MCF 10A (cell line): ENCODE measurements around the gene EPB41L1. TPM values are rescaled to one million over a fixed set of nuclear protein-coding genes. Genes with fewer than 3 reads are reported as not detected.

Experiments
- BruUV-seq: library from RNA; stranded (reverse); fragments of 400-500 nt; replicated peaks from 2 replicates; lab custom pipeline; 2021; lab: Mats Ljungman, UMichigan
- CTCF ChIA-PET: fragments of 300-600 bp; sonication (Branson Sonifier 250); formaldehyde crosslinking; extraction: SDS; loops from one replicate; lab custom pipeline; 2021; ENCODE audit warnings: antibody characterized with exemption, inconsistent platforms; lab: Yijun Ruan, JAX
- POLR2A ChIA-PET: fragments of 300-600, 350-650 bp; sonication (Branson Sonifier 250); formaldehyde crosslinking; extraction: SDS; loops from one replicate; lab custom pipeline; 2020; ENCODE audit warnings: antibody characterized with exemption, inconsistent platforms; lab: Yijun Ruan, JAX
- DNase-seq: peaks from one replicate; pipeline ENCODE4 v3.0.0-alpha.2; 2018; ENCODE audit not compliant: unreplicated experiment
- H3K27ac Mint-ChIP-seq: one replicate; pipeline ENCODE4 v1.8.0; 2022; ENCODE audit warnings: mild to moderate bottlenecking, low read depth, mixed read lengths; ENCODE audit not compliant: unreplicated experiment
- H3K27me3 Mint-ChIP-seq: one replicate; pipeline ENCODE4 v1.8.0; 2022; ENCODE audit warnings: mixed read lengths; ENCODE audit not compliant: insufficient read depth, unreplicated experiment
- H3K36me3 Mint-ChIP-seq: one replicate; pipeline ENCODE4 v1.8.0; 2022; ENCODE audit warnings: mild to moderate bottlenecking, moderate library complexity, mixed read lengths; ENCODE audit not compliant: insufficient read depth, unreplicated experiment
- H3K4me1 Mint-ChIP-seq: one replicate; pipeline ENCODE4 v1.8.0; 2022; ENCODE audit warnings: mixed read lengths; ENCODE audit not compliant: insufficient read depth, unreplicated experiment
- H3K4me3 Mint-ChIP-seq: one replicate; pipeline ENCODE4 v1.8.0; 2022; ENCODE audit warnings: mild to moderate bottlenecking, moderate library complexity, mixed read lengths; ENCODE audit not compliant: unreplicated experiment
- H3K9me3 Mint-ChIP-seq: one replicate; pipeline ENCODE4 v1.8.0; 2022; ENCODE audit warnings: mixed read lengths; ENCODE audit not compliant: unreplicated experiment
- CTCF ChIP-seq: fragments of 200-600 bp; IDR thresholded peaks from one replicate; pipeline ENCODE4 v1.8.0; 2022; ENCODE audit warnings: antibody characterized with exemption, mild to moderate bottlenecking; ENCODE audit not compliant: unreplicated experiment
- intact Hi-C: fragments of 100-400 bp; cut with micrococcal nuclease; formaldehyde crosslinking; loops from 2 replicates; pipeline ENCODE4 v1.14.1; 2022
- total RNA-seq: library from RNA; stranded (reverse); gene quantifications from 2 replicates; pipeline ENCODE4 v1.2.3, GENCODE V29; 2022

EPB41L1 gene
- total RNA-seq, 1 experiment from 2014 or later = 10.1 TPM

- POLR2A ChIA-PET = interaction anchor here (1.2 to 1.3 kb wide), 2 partner anchors 12 to 44 kb away, joined by 3 to 4 read pairs; no protein-coding TSS in a partner anchor
- no peaks in the 10 kb centered on the region for H3K27me3 Mint-ChIP-seq
- intact Hi-C loops = no loop called here
- H3K36me3 Mint-ChIP-seq = no peaks in the 10 kb centered on the region
- H3K27ac Mint-ChIP-seq = no peak overlapping the region
- peaks cover 4% of the 10 kb centered on the region for H3K4me1 Mint-ChIP-seq
- CTCF ChIA-PET = interaction anchor here (1.1 to 27.0 kb wide), 2 partner anchors 9 to 140 kb away, joined by 6 to 705 read pairs; no protein-coding TSS in a partner anchor
- no TSS peak for BruUV-seq
- no peaks in the 10 kb centered on the region for H3K9me3 Mint-ChIP-seq
- no peak overlapping the region for H3K4me3 Mint-ChIP-seq
- no peak for TF ChIP-seq CTCF
- no peak for DNase-seq
Measured at GRCh38 chr20:36130390-36130789, 24.1 kb upstream of the EPB41L1 start.

GRCh38 chr20:36132802-36133211 lies 21.7 kb upstream of the EPB41L1 start:
- no peak for TF ChIP-seq CTCF
- no peak for DNase-seq
- H3K27me3 Mint-ChIP-seq = no peaks in the 10 kb centered on the region
- intact Hi-C loops = no loop called here
- H3K27ac Mint-ChIP-seq = no peak overlapping the region
- no peak overlapping the region for H3K4me3 Mint-ChIP-seq
- ChIA-PET POLR2A (interaction anchor here (0.6 to 1.1 kb wide), 3 partner anchors 8 to 34 kb away, joined by 4 read pairs; no protein-coding TSS in a partner anchor), CTCF (interaction anchor here (1.1 to 27.0 kb wide), 6 partner anchors 10 to 316 kb away, joined by 3 to 705 read pairs (median 3); no protein-coding TSS in a partner anchor)
- no peaks in the 10 kb centered on the region for H3K36me3 Mint-ChIP-seq
- H3K9me3 Mint-ChIP-seq = no peaks in the 10 kb centered on the region
- H3K4me1 Mint-ChIP-seq = peaks cover 4% of the 10 kb centered on the region
- BruUV-seq = no TSS peak

- Mint-ChIP-seq H3K4me1 (peaks cover 4% of the 10 kb centered on the region), H3K9me3 (no peaks in the 10 kb centered on the region), H3K36me3 (no peaks in the 10 kb centered on the region), H3K4me3 (no peak overlapping the region), H3K27me3 (no peaks in the 10 kb centered on the region), H3K27ac (no peak overlapping the region)
- POLR2A ChIA-PET = interaction anchor here (0.7 to 1.2 kb wide), 3 partner anchors 9 to 179 kb away, joined by 3 to 4 read pairs (median 3); no protein-coding TSS in a partner anchor
- CTCF ChIA-PET = interaction anchor here (0.5 to 27.0 kb wide), 11 partner anchors 9 to 315 kb away, joined by 3 to 705 read pairs (median 3); no protein-coding TSS in a partner anchor
- no peak for TF ChIP-seq CTCF
- intact Hi-C loops = no loop called here
- BruUV-seq = no TSS peak
- no peak for DNase-seq
Measured at GRCh38 chr20:36133821-36134220, 20.7 kb upstream of the EPB41L1 start.

- no peaks in the 10 kb centered on the region for H3K36me3 Mint-ChIP-seq
- no peak overlapping the region for H3K4me3 Mint-ChIP-seq
- no peak overlapping the region for H3K27ac Mint-ChIP-seq
- H3K4me1 Mint-ChIP-seq = peaks cover 4% of the 10 kb centered on the region
- no peaks in the 10 kb centered on the region for H3K9me3 Mint-ChIP-seq
- no TSS peak for BruUV-seq
- H3K27me3 Mint-ChIP-seq = no peaks in the 10 kb centered on the region
- no peak for TF ChIP-seq CTCF
- DNase-seq = no peak
- intact Hi-C loops = loop anchor here (5.0 kb wide), 2 partner anchors 38 to 98 kb away; no protein-coding TSS in a partner anchor
- ChIA-PET CTCF (interaction anchor here (1.0 to 27.0 kb wide), 4 partner anchors 29 to 145 kb away, joined by 3 to 705 read pairs (median 4); no protein-coding TSS in a partner anchor), POLR2A (no interaction called here)
Measured at GRCh38 chr20:36135159-36135558, 19.4 kb upstream of the EPB41L1 start.
